ENCODE measurements around the gene TSPAN11. TPM values are rescaled to one million over a fixed set of nuclear protein-coding genes. Genes with fewer than 3 reads are reported as not detected.

Gene TSPAN11
- total RNA-seq, 1 donor from 2014 or later: 19.7 TPM

GRCh38 chr12:30952015-30952414, 25.5 kb downstream of the TSPAN11 start:
- peaks cover 8% of the 10 kb centered on the region for H3K36me3 Mint-ChIP-seq
- no peak for DNase-seq (ENCODE audit: low spot score in 2 of 2, unreplicated experiment in 2 of 2)
- no peak overlapping the region for H3K4me3 Mint-ChIP-seq
- no peaks in the 10 kb centered on the region for H3K4me1 Mint-ChIP-seq
- peaks cover 3% of the 10 kb centered on the region for H3K27me3 Mint-ChIP-seq (ENCODE audit: low read depth)
- peaks cover 18% of the 10 kb centered on the region for H3K9me3 Mint-ChIP-seq
- TF ChIP-seq, protein P1, sequence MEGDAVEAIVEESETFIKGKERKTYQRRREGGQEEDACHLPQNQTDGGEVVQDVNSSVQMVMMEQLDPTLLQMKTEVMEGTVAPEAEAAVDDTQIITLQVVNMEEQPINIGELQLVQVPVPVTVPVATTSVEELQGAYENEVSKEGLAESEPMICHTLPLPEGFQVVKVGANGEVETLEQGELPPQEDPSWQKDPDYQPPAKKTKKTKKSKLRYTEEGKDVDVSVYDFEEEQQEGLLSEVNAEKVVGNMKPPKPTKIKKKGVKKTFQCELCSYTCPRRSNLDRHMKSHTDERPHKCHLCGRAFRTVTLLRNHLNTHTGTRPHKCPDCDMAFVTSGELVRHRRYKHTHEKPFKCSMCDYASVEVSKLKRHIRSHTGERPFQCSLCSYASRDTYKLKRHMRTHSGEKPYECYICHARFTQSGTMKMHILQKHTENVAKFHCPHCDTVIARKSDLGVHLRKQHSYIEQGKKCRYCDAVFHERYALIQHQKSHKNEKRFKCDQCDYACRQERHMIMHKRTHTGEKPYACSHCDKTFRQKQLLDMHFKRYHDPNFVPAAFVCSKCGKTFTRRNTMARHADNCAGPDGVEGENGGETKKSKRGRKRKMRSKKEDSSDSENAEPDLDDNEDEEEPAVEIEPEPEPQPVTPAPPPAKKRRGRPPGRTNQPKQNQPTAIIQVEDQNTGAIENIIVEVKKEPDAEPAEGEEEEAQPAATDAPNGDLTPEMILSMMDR (IDR thresholded peaks at IDR 0.05; ENCODE audit: unreplicated experiment): no peak
- no peak overlapping the region for H3K27ac Mint-ChIP-seq

GRCh38 chr12:30953257-30953656, 26.7 kb downstream of the TSPAN11 start:
- TF ChIP-seq, protein P1 (IDR thresholded peaks at IDR 0.05; ENCODE audit: unreplicated experiment): no peak
- Mint-ChIP-seq H3K4me3 (no peak overlapping the region), H3K4me1 (no peaks in the 10 kb centered on the region), H3K27me3 (ENCODE audit: low read depth) (peaks cover 3% of the 10 kb centered on the region), H3K36me3 (peaks cover 8% of the 10 kb centered on the region), H3K9me3 (peaks cover 10% of the 10 kb centered on the region), H3K27ac (no peak overlapping the region)
- DNase-seq (ENCODE audit: low spot score in 2 of 2, unreplicated experiment in 2 of 2): no peak

DNA sequence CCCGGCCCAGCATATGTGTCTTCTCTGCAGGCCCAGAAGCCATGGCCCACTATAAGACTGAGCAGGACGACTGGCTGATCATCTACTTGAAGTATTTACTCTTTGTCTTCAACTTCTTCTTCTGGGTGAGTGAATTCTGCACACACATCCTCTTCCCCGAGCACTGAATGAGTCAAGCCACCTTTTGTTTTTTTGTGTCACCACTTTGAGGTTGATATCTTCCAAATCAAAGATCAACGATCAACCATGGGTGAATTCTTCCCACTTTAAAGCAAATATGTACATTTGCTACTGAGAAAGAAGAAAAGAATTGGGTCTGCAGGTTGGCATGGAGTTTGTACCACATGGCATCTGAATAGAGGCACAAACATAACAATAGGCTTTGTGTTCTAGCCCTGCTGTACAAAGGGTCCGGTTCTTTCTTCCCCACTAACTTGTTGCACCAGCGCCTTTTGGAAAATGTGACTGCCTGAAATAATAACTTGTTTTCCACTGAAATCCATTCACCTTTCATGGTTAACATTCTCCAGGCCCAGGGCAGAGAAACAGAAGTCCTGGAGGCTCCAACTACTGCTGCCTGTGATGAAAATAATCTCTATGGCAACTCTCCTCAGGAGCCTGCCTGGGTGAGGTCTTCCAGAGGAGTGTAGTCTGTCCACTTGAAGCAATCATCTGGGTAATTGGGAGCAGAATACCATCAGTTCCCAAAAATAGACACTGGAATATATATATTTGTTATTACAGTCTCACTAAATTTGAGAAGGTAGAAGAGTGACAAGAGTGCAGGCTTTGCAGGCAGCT, 27.6 kb downstream of the TSPAN11 start:
- Mint-ChIP-seq H3K27me3 (ENCODE audit: low read depth) (no peaks in the 10 kb centered on the region), H3K36me3 (peaks cover 8% of the 10 kb centered on the region), H3K4me1 (no peaks in the 10 kb centered on the region), H3K4me3 (no peak overlapping the region), H3K9me3 (peaks cover 10% of the 10 kb centered on the region), H3K27ac (no peak overlapping the region)
- DNase-seq (ENCODE audit: low spot score in 2 of 2, unreplicated experiment in 2 of 2): no peak
- TF ChIP-seq, protein P1 (IDR thresholded peaks at IDR 0.05; ENCODE audit: unreplicated experiment): no peak

DNA sequence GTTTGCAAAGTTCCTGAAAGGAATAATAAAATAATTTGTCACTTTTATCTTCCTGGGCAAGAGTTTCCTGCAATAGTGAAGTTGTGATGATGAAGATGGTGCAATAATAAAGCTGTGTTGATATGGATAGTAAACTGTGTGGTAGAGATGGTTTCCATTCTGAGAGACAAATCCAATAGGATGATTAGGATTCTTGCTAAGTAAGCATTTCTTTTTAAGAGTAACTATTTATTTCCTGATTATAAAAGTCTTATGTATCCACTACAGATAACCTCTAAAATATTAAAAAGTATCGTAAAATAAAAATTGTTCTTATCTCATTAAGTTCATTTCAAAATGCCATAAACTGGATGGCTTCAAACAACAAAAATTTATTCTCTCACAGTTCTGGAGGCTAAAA, 28.7 kb downstream of the TSPAN11 start:
- no peak overlapping the region for H3K27ac Mint-ChIP-seq
- no peaks in the 10 kb centered on the region for H3K27me3 Mint-ChIP-seq (ENCODE audit: low read depth)
- H3K4me3 Mint-ChIP-seq: no peak overlapping the region
- DNase-seq (ENCODE audit: low spot score in 2 of 2, unreplicated experiment in 2 of 2): no peak
- H3K9me3 Mint-ChIP-seq: peaks cover 10% of the 10 kb centered on the region
- no peaks in the 10 kb centered on the region for H3K4me1 Mint-ChIP-seq
- peaks cover 8% of the 10 kb centered on the region for H3K36me3 Mint-ChIP-seq
- TF ChIP-seq, protein P1 (IDR thresholded peaks at IDR 0.05; ENCODE audit: unreplicated experiment): no peak

DNA sequence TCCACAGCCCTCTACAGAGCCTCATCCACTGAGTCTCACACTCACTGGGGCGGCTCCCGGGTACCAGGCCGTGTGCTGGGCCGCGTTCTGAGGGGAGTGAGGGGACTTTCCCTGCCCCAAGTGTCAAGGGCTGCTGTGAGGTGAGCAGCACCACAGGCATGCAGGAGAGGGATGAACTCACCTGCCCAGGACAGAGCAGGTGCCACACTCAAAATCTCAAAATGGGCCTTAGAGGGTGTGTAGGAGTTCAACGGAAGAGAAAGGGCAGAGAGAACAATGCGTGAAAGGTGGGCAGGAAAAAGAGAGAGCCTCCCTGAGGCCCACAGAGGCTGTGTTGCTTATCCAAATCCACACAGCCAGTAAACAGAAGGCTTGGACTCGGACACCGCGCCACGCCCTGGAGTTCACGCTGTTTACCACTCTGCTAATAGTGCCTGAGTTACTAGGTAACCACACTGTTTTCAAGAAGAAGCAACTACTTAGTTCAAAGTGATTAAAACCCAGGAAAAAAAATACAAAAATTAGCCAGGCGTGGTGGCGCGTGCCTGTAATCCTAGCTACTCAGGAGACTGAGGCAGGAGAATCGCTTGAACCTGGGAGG, 32.7 kb downstream of the TSPAN11 start:
- Mint-ChIP-seq H3K27ac (no peak overlapping the region), H3K27me3 (ENCODE audit: low read depth) (no peaks in the 10 kb centered on the region), H3K9me3 (peaks cover 6% of the 10 kb centered on the region), H3K4me1 (no peaks in the 10 kb centered on the region), H3K4me3 (no peak overlapping the region), H3K36me3 (peaks cover 8% of the 10 kb centered on the region)
- TF ChIP-seq, protein P1 (IDR thresholded peaks at IDR 0.05; ENCODE audit: unreplicated experiment): no peak
- no peak for DNase-seq (ENCODE audit: low spot score in 2 of 2, unreplicated experiment in 2 of 2)
